SIG-M5 treated with dmso at 0.1 percent for 504 hours (cell line): ENCODE measurements around the gene HOATZ.

Experiments used
- DNase-seq: peaks from one replicate; lab custom pipeline; 2025; ENCODE audit not compliant: unreplicated experiment; lab: John Stamatoyannopoulos, UW

HOATZ gene

DNA sequence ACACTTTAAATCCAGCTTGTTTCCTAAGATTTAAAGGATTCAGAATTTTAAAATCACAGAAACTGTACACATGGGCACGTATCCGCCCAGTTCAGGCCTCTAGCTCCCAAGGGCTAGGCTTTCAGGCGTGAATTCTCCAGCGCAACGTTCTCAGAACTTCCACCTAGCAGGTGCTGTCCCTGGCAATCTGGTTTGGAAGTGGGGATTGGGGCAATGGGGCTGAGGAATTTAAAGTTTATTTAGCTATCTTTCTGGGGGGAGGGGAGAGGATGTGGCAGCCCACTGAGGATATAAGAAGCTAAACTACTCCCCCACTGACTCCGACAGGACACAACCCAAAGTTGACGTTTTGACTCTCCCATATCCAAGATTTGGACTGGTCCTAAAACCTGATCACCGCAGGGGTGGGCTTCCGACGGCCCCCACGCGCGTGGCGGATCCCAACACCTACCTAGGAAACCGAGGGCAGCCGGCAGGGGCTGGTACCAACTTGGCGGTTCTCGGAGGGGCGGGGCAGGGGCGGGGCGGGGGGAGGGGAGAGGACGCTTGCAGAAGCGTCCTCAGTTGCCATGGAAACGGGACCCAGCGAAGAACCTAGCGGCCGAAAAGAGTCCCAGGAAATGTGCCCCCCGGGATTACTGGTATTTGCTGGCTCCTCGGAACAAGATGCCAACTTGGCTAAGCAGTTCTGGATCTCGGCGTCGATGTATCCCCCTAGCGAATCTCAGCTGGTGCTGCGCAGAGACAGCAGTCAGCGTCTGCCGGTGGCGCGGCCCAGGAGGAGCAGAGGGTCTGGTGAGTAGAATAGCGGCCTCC is at the start of gene HOATZ:
TSS of gene HOATZ (plus strand) at position 563 of the 816 bp plus-strand sequence. CDS start at position 570, 7 bp downstream.
- DNase-seq, result no peak

DNA sequence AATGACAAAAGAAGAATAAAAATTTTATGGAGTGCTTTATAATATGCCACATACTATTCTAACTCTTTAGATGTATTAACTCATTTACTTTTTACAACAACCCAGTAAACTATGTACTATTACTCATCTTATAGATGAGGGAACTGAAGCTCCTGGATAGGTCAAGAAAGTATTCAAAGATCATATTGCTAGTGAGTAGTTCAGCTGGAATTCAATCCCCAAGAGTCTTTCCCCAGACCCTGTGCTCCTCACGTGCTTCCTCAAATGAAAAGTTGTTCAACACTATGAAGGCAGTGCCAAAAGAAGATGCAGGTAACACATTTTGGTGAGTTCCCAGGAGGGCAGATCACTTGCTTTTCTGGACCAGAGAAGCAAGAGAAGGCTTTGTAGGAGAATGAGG is 49.2 kb upstream of the HOATZ start:
- no peak for DNase-seq

DNA sequence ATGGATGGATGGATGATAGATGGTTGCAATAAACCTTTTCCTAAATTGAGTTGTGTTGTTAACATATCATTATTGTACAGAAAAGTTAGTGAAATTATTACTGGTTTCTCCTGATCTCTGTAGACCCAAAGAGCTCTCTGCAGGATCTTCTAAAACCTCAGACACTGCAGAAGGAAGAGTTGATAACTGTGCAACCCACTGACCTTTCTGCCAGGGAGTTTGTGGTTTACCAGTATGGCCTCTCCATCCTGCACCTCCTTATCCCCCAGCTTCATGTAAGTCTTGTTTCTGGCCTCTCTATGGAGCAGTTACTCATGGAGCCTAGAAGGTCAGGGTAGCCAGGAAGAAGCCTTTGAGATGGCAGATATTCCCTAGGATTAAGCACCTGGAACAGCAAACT is 48.0 kb upstream of the HOATZ start:
- DNase-seq, result no peak

- no peak for DNase-seq
Observed at GRCh38 chr11:111469200-111469599, 45.4 kb upstream of the HOATZ start.

GRCh38 chr11:111472228-111472627 is 42.4 kb upstream of the HOATZ start:
- no peak for DNase-seq

DNA sequence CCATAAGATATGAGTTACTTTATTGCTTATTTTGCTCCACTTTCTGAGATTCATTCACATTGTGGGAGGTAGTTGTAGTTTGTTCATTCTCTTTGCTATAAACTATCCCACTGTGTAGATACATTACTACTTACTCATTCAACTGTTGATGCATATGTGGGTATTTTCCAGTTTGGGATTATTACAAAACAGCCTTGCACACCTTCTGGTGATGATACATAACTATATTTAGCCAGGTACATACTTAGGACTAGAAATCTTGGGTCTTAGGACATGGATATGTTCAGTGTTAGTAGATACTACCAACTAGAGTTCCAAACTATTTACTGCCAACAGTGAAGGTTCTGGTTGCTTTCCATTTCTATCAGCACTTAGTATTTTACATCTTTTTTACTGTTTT is 40.1 kb upstream of the HOATZ start:
- DNase-seq, result no peak

- DNase-seq, result no peak
Observed at GRCh38 chr11:111476366-111476765, 38.2 kb upstream of the HOATZ start.

GRCh38 chr11:111476956-111477355 is 37.6 kb upstream of the HOATZ start:
- no peak for DNase-seq

DNA sequence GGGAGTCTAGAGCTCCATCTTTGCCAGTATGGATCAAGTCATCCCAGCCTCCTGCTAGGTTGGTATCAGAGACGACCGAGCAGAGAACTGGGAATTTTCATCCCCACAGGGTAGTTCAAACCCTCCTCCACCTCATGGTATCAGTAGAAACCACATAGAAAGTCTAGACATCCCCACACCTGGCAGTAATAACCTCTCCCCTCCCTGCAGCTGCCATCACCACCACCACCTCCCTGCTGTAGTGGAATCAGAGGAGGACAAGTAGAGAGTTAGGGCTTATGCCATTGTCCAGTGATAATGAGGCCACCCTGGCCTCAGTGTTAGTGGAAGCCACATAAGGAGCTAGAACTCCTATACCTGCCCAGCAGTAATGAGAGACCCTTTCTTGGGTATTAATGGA is 36.7 kb upstream of the HOATZ start:
- no peak for DNase-seq

DNA sequence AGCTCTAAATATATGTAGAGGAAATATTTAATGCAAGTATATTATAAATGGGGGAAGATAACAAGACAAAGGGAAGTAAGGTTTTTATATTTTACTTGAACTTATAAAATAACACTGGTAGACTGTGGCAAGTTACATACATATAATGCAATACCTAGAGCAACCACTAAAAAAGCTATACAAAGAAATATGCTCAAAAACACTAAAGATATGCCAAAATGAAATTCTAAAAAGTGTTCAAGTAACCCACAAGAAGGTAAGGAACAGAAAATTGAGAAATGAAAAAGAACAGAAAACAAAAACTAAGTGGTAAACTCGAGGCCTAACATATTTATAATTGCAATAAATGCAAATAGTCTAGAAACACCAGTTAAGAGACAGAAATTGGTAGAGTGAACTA is 34.9 kb upstream of the HOATZ start:
- DNase-seq, result no peak

DNA sequence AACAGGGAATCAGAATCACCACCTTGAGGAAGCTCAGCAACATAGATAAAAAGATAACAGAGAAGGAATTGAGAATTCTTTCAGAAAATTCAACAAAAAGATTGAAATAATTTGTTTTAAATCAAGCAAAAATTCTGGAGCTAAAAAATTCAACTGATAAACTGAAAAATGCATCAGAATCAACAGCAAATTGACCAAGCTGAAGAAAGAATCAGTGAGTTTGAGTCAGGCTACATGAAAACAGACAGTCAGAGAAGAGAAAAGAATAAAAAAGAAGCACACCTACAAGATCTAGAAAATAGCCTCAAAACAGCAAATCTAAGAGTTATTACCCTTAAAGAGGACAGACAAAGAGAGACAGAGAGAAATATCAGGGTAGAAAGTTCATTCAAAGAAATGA is 31.1 kb upstream of the HOATZ start:
- no peak for DNase-seq

- DNase-seq, result no peak
Observed at GRCh38 chr11:111490496-111490895, 24.1 kb upstream of the HOATZ start.

DNA sequence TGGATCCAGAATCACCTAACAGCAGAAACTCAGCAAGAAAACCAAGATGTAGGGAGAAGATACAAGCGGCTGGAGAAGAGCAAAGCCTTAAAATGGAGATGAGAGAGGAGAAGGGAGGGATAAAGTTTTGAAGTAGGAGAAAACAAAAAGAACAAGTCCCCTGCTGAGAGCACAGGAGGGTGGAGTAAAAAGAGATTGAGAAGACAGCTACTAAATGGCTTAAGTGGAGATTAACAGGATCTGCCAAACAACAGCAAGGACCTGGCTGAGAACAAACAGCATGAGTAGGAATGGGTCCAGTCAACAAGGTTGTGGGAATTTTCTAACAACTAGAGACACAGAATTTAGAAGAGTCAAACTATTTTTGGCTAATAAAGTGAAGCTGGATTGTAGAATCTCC is 20.5 kb upstream of the HOATZ start:
- no peak for DNase-seq

- DNase-seq, result no peak
Observed at GRCh38 chr11:111499483-111499882, 15.1 kb upstream of the HOATZ start.

GRCh38 chr11:111500481-111500880 is 14.1 kb upstream of the HOATZ start:
- DNase-seq, result no peak

DNA sequence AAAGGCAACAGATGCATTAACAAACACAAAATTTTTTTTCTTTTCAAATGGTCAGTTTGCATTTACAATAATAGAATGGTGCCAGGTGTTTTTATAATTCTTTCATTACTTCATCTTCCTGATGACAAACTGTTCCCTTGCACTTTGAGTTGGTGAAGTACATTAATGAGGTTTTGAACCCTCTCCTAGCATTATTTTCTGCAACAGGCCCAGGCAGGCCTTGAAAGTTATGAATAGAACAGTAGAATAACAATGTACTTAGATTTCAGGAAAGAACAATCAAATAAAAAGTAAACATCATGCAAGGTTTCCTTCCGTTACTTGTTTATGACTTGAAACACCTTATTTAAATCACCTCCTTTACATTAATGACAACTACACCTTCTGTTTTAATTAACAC is 12.0 kb upstream of the HOATZ start:
- DNase-seq, result no peak

- no peak for DNase-seq
Observed at GRCh38 chr11:111510311-111510710, 4.3 kb upstream of the HOATZ start.

- no peak for DNase-seq
Observed at GRCh38 chr11:111512296-111513239, 2.0 kb upstream of the HOATZ start, which contains the start of gene BTG4. Gene BTG4 (minus strand): TSS chr11:111512386. CDS start chr11:111498776, 13,610 bp downstream.

GRCh38 chr11:111513240-111513605 is 1.4 kb upstream of the HOATZ start:
- DNase-seq, result no peak

GRCh38 chr11:111515591-111515990 is 1.0 kb downstream of the HOATZ start:
- DNase-seq, result no peak

- DNase-seq, result no peak
Observed at GRCh38 chr11:111518668-111519067, 4.1 kb downstream of the HOATZ start.

- DNase-seq, result no peak
Observed at GRCh38 chr11:111520560-111520959, 6.0 kb downstream of the HOATZ start.
